ENCODE measurements around the gene TH.

The TH gene

GRCh38 chr11:2167141-2168045, 4.2 kb downstream of the TH start:
- in situ Hi-C loops (cut with HindIII; ENCODE audit: low sequenced_read_pairs), result no loop called here
- TF ChIP-seq CTCF (IDR thresholded peaks at IDR 0.05; ENCODE audit: low read depth, low read length, missing control alignments), result no peak
- no peak overlapping the region for H3K4me3 ChIP-seq (ENCODE audit: low read depth, low read length)
- DNase-seq (ENCODE audit: low read depth), result no peak

DNA sequence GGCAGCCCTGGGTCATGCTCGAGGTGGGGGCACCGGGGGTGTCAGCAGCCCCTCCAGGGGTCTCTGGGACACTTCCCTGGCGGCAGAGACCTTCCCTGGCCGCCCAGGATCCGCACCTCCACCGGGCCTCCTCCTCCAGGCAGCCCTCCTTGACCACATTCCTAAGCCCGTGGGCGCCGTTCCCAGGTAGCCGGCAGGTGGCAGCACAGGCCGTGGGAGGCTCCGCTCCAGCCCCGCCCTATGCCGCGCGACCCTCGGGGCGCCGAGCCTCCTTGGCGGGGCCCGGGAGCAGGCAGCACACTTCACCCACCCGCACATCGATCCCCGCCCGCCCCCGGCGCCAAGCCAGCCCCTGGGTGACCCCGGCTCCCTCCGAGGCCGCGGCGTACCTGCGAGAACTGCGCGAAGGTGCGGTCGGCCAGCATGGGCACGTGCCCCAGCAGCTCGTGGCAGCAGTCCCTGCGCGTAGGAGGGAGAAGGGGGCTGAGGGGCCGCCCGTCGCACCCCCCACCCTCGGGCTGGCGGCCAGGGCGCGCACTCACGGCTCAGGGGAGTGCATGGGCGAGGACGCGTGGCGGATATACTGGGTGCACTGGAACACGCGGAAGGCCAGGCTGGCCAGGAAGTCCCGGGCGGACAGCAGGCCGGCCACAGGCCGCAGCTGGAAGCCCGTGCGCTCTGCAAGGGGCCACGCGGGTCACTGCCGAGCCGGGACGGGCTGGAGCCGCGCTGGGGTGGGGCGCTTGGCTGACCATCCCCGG, 5.3 kb downstream of the TH start:
- H3K4me3 ChIP-seq (ENCODE audit: low read depth, low read length), result no peak overlapping the region
- in situ Hi-C loops (cut with HindIII; ENCODE audit: low sequenced_read_pairs), result no loop called here
- TF ChIP-seq CTCF (IDR thresholded peaks at IDR 0.05; ENCODE audit: low read depth, low read length, missing control alignments), result peak; percentile 53
- DNase-seq (ENCODE audit: low read depth), result no peak

- no peak for TF ChIP-seq CTCF (IDR thresholded peaks at IDR 0.05; ENCODE audit: low read depth, low read length, missing control alignments)
- in situ Hi-C loops (cut with HindIII; ENCODE audit: low sequenced_read_pairs), result no loop called here
- no peak overlapping the region for H3K4me3 ChIP-seq (ENCODE audit: low read depth, low read length)
- DNase-seq (ENCODE audit: low read depth), result no peak
These were observed 6.0 kb downstream of the TH start for GRCh38 chr11:2165571-2165970.

DNA sequence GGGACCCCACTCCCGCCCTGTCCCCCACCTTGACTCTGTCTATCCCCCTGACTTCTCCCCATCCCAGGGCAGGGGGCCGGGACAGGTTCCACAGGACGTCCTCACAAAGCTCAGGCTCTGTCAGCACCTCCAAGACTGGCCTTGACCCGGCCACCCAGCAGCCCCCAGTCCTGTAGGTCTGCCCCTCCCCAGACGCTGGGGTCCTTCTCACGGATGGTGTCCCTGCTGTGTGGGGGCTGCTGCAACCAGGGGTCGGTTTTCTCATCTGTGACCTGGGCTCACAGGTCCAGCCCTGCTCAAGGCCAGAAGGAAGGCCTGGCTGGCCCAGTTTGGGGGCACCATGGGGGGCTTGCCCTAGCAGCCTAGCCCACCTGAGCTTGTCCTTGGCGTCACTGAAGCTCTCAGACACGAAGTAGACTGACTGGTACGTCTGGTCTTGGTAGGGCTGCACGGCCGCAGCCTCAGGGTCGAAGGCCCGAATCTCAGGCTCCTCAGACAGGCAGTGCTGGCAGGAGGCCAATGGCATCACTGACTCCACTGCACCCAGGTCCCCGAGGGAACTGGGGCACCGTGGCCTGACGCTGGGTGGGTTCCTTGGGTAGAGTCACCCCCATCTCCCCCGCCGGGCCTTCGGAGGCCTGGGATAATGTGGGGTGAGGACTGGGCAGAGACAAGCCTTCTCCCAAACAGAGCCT, 6.6 kb downstream of the TH start:
- in situ Hi-C loops (cut with HindIII; ENCODE audit: low sequenced_read_pairs), result no loop called here
- no peak overlapping the region for H3K4me3 ChIP-seq (ENCODE audit: low read depth, low read length)
- no peak for DNase-seq (ENCODE audit: low read depth)
- TF ChIP-seq CTCF (IDR thresholded peaks at IDR 0.05; ENCODE audit: low read depth, low read length, missing control alignments), result no peak

DNA sequence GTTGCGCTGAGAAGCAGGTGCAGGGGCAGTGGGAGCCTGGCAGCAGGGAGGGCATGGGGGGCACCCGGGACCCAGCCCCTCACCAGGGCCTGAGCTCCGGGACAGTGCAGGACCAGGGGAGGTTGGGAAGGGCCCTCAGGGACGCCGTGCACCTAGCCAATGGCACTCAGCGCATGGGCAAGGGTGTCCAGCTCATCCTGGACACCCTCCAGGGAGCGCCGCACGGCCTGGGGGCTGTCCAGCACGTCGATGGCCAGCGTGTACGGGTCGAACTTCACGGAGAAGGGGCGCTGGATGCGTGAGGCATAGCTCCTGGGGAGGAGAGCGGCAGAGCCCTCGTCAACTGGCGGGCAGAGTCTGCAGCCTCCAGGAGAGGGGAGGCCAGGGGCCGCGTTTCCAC, 7.5 kb downstream of the TH start:
- DNase-seq (ENCODE audit: low read depth), result no peak
- in situ Hi-C loops (cut with HindIII; ENCODE audit: low sequenced_read_pairs), result no loop called here
- no peak overlapping the region for H3K4me3 ChIP-seq (ENCODE audit: low read depth, low read length)
- TF ChIP-seq CTCF (IDR thresholded peaks at IDR 0.05; ENCODE audit: low read depth, low read length, missing control alignments), result no peak

DNA sequence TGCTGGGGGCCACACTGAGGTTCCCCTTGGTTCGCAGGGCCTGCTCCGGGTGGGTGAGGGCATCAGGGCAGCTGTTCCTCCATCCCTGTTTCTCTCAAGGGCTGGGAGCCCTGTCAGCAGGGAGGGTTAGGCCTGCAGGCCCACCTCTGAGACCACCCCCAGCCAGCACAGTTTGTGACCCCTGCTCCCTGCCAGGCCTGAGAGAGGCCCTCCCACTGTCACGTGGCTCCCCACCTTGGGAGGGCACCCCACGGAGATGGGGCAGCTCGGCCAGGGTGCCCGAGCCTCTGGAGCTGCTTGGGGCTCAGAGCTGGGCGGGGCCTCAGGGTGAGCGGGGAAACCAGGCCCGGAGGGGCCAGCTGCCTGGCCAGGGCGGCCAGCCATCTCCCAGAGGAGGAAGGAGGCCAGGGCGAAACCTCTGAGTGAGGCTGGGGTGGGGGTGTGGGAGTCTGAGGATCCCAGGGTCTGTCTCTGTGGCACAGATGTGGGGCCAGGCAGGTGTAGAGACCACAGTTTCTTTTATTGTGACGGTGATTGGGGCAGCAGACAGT, 8.1 kb downstream of the TH start:
- in situ Hi-C loops (cut with HindIII; ENCODE audit: low sequenced_read_pairs), result no loop called here

More for the DNA sequence above, 8.1 kb downstream of the TH start:
- no peak for TF ChIP-seq CTCF (IDR thresholded peaks at IDR 0.05; ENCODE audit: low read depth, low read length, missing control alignments)
- no peak overlapping the region for H3K4me3 ChIP-seq (ENCODE audit: low read depth, low read length)
- DNase-seq (ENCODE audit: low read depth), result no peak

All from astrocyte of the cerebellum (primary cell).